GM12873 (cell line): ENCODE measurements around the gene IKZF2.

Source experiments
- TF ChIP-seq, protein P1 (sequence below): IDR thresholded peaks from 2 replicates; pipeline ENCODE4 v1.5.1; 2012; ENCODE audit warnings: low read depth, mild to moderate bottlenecking, moderate library complexity, low read length, control low read depth; ENCODE audit not compliant: insufficient read depth; ENCODE audit errors: missing control alignments

The IKZF2 gene

DNA sequence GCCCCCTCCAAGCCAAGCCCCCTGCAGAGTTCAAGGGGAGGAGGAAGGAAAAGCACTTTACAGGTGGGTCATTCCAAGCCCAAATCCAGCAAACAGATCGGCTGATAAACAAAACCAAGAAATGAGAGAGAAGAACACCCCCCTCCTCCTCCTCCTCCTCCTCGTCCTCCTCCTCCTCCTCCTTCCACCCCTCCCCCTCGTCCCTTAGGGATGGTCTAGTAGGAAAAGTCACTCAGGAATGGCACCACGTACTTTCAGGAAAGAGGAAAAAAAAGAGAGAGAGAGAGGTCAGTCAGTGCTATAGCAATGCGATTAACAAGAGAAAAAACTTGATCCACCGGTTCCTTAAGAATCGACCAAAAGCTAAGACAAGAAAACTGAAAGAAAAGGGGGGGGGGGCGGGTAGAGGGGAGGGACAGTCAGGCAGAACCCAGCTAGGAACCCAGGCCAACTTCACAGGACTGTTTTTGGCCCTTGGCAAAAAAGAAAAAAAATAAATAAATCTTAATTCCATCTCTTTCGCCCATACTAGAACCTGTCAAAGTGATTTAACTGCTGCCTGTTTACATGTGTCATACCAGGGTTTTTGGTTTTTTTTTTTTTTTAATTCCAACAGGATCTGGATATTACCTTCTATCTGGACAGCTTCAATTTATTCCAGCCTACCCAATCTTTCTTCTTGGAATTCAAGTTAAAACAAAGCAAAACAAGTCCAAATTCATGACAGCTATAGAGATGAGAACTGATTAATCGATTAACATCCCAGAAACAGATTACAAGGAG, 906 bp downstream of the IKZF2 start:
- TF ChIP-seq, protein P1, sequence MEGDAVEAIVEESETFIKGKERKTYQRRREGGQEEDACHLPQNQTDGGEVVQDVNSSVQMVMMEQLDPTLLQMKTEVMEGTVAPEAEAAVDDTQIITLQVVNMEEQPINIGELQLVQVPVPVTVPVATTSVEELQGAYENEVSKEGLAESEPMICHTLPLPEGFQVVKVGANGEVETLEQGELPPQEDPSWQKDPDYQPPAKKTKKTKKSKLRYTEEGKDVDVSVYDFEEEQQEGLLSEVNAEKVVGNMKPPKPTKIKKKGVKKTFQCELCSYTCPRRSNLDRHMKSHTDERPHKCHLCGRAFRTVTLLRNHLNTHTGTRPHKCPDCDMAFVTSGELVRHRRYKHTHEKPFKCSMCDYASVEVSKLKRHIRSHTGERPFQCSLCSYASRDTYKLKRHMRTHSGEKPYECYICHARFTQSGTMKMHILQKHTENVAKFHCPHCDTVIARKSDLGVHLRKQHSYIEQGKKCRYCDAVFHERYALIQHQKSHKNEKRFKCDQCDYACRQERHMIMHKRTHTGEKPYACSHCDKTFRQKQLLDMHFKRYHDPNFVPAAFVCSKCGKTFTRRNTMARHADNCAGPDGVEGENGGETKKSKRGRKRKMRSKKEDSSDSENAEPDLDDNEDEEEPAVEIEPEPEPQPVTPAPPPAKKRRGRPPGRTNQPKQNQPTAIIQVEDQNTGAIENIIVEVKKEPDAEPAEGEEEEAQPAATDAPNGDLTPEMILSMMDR = no peak

DNA sequence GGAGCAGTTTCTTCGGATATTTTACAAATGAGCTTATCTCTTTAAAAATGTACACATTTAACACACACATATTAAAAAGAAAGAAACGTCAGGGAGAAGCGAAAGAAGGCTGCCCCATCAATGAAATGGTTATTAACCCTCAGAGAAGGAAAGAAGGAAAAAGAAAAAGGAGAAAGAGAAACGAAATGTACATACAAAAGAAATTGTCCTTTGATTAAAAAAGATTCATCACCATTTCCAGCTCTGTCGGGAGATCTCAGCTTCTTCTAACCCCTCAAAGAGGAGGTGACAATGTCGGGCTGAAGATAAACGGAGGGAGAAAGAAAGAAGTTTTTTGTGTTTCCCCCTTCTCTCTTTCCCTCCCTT, 1.5 kb downstream of the IKZF2 start:
- TF ChIP-seq, protein P1 = no peak

DNA sequence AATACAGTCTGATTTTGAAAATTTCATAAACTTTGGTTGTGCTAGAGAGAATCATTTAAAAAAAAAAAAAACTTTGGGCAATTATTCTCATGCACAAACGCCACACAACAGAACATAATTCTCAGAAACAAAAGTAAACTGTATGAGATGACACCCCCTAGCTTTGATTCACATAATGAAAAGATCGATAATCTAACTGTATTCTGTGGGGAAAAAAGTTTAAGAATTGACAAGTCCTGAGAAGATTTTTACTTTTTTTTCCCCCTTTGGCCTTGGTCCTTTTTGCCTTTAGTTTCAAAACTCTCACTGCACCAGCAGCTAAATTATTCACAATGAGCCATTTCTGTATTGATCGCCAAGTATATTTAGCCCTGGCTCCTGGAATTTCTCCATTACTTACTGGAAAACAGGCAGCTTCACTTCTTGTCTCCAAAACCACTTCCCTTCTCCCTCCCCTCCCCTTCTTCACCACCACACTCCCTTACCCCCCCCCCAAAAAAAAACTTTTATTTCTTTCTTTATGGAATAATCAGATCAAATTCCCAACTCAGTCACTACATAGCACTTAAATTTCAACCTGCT, 2.0 kb downstream of the IKZF2 start:
- TF ChIP-seq, protein P1 = peak; percentile 5

DNA sequence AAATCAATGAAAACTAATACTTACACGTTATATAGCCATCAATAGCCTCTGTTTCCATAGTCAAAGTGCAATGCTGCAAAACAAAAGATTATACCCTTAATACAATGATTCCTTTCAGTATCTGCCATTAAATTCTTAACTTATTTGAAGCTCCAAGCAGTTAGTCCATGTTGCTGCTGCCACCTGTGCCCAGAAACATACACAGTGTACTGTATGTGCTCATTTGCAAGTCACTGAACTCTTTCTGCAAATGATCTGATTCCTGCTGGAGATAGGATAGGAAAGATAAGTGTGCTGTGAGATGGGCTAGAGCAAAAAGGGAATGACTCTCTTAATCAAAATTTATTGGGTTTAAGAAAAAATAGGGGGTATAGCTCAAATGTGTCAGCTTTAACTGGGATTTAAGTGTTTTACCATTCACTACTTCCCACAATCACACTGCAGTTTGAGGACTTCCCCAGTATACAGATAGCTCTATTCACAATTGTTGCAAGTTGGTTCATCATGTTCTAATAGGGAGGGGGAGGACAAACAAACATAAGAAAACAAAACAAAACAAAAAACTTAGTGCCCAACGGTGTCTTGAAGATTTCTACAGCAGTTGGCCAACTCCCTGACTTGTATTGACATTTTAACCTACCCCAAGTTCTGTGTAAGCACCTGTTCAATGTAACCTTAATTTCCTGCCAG, 2.7 kb downstream of the IKZF2 start:
- TF ChIP-seq, protein P1 = no peak

DNA sequence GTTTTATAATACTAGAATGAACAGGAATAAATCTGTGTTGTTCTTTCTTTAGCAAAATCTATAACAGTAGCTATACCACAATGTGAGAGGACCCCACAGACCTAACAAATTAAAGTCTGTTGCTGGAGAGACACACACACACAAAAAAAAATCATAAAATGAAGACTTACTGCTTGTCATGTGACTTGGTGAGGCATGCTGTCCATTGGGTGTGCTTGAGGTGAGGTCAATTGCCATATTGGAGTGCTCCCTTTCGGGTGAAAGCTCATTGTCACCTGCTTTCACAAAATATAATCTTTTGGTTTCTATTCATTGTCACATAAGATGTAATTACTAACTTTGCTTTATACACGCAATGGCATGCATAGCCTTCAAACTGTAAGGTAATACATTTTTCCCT, 3.9 kb downstream of the IKZF2 start:
- TF ChIP-seq, protein P1 = no peak

DNA sequence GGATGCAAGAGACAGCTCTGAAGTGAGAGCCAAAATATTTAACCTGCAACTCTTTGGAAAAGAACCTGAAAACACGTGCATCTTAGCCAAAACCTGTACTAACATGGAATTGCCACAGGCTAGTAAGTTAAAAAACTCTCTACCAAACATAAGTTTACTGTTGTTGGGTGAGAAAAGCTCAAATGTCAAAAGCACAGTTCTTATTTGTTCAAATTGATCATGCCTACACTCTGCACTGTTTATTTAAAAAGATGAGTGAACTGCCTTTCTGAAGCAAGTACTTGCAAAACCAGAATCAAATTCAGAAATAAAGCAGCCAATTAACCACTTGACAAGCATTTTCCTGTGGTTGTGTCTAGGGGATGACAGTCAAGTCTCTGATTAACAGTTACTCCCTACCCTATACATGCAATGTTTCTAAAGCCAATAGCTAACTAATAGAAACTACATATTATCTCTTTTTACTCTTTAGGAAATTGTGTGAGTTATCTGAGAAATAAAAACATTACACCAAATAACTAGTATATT, 5.6 kb downstream of the IKZF2 start:
- TF ChIP-seq, protein P1 = no peak

DNA sequence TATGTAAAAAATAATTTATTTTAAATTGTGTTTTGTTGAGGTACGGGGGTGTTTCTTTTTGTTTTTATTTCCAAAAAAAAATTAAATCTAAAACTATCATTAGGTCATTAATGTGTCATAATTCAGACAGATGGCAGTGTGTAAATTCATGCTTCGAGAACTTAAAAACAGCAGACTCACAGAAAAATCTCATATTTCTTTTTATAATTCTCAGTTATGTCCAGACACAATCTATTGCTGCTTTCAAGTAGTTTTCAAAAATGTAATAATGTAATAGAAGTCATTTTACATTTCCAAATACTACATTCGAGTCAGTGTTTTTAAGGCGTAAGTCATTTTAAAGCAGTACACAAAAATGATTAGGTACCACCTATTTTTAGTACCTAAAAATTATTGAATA, 14.3 kb downstream of the IKZF2 start:
- TF ChIP-seq, protein P1 = no peak
